GM18511 (cell line): ENCODE measurements around the gene DNAAF3.
A peak's percentile ranks its signal among the peaks of the same experiment; 100 is the strongest.

ENCODE experiments used
- ATAC-seq: cut with Tn5 transposase; IDR thresholded peaks from one replicate; pipeline ENCODE4 v1.9.1; 2021; ENCODE audit warnings: mild to moderate bottlenecking, moderate library complexity; ENCODE audit not compliant: unreplicated experiment

DNAAF3 gene

GRCh38 chr19:55116859-55117662 lies 49.4 kb downstream of the DNAAF3 start, which contains the start of gene PPP1R12C:
TSS of gene PPP1R12C (minus strand) at chr19:55117637. CDS start at chr19:55117543, 94 bp downstream.
- ATAC-seq, result peak; percentile 8

- no peak for ATAC-seq
These were observed 50.1 kb downstream of the DNAAF3 start for GRCh38 chr19:55116232-55116858.

DNA sequence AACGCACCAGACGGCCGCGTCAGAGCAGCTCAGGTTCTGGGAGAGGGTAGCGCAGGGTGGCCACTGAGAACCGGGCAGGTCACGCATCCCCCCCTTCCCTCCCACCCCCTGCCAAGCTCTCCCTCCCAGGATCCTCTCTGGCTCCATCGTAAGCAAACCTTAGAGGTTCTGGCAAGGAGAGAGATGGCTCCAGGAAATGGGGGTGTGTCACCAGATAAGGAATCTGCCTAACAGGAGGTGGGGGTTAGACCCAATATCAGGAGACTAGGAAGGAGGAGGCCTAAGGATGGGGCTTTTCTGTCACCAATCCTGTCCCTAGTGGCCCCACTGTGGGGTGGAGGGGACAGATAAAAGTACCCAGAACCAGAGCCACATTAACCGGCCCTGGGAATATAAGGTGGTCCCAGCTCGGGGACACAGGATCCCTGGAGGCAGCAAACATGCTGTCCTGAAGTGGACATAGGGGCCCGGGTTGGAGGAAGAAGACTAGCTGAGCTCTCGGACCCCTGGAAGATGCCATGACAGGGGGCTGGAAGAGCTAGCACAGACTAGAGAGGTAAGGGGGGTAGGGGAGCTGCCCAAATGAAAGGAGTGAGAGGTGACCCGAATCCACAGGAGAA lies 50.9 kb downstream of the DNAAF3 start:
- no peak for ATAC-seq

DNA sequence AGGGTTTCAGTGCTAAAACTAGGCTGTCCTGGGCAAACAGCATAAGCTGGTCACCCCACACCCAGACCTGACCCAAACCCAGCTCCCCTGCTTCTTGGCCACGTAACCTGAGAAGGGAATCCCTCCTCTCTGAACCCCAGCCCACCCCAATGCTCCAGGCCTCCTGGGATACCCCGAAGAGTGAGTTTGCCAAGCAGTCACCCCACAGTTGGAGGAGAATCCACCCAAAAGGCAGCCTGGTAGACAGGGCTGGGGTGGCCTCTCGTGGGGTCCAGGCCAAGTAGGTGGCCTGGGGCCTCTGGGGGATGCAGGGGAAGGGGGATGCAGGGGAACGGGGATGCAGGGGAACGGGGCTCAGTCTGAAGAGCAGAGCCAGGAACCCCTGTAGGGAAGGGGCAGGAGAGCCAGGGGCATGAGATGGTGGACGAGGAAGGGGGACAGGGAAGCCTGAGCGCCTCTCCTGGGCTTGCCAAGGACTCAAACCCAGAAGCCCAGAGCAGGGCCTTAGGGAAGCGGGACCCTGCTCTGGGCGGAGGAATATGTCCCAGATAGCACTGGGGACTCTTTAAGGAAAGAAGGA lies 51.8 kb downstream of the DNAAF3 start:
- ATAC-seq, result no peak

DNA sequence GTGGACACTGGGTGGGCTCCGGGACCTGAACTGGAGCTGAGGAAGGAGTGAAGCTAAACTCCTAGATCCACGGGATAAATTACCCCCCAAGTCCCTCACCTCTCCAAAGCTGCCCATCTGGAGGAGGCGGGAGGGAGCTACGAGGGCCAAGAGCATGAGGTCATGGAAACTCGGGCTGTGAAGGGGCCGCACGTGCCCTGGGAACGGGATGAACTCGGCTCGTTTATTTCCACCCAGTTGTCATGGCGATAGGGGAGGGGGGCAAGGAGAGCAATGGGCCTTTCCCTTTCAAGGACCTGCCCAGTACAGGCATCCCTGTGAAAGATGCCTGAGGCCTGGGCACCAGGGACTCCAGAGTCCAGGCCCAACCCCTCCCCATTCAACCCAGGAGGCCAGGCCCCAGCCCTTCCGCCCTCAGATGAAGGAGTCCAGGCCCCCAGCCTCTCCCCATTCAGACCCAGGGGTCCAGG lies 52.8 kb downstream of the DNAAF3 start:
- ATAC-seq, result no peak

GRCh38 chr19:55112777-55113569 lies 53.4 kb downstream of the DNAAF3 start:
- no peak for ATAC-seq

- ATAC-seq, result no peak
These were observed 54.1 kb downstream of the DNAAF3 start for GRCh38 chr19:55112246-55112776.

DNA sequence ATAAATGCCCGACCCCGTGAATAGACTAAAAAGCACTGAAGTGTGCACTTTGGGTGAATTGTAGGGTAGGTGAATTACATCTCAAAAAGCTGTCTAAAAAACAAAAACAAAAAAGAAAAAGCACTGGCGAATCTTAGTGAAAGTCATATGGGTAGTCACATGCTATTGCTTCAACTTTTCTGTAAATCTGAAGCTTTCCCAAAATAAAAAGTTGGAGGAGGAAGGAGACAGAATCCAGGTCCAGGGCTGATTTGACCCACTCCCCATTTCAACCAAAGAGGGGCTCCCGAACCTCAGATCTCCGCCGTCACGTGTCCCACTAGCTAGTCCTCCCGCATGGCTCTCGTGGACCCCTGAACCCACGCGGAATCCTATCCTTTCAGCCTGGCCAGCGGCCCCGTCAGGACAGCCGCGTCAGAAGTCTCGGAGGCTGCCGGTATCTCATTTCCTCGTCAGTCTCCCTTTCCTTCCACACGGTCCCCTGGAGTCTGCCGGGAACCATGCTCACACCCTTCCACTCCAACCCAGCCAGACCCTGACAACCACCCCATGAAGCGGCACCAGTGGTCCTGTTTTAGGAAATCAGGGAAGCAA lies 55.1 kb downstream of the DNAAF3 start:
- ATAC-seq, result no peak

DNA sequence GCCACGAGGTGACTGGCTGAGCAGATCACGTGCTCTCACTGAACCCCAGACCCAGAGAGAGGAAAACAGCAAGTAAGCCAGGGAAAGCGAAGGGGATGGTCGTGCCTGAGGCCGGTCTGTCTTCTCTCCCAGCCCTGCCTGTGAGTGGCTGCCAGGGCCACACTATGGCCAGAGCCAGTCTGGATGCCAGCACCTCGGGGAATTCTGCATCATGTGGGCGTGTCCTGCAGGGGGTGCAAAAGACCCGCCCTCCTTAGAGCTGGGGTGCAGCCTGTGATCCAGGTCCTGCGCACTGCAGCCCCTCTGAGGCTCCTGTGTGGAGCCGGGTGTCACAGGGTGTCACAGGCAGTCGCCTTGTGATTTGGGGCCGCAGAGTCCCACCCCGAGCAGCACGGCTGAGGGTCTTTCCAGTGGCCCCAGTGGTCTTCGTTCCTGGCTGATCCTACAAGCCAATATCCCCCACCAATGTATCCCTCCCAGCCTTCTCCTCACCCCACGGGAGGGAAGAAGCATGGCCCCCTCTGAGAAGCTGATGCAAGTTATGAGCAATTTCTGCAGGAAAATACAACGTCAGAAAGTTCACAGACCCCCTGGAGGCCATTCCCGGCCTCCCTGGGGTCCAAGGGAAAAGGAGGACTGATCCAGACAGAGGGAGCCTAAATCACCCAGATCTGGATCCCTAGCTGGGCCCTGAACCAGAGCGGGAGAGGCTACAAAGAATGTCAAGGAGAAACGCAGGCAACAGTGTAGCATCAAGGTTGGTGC lies 56.7 kb downstream of the DNAAF3 start:
- no peak for ATAC-seq
